Liver (tissue), 9 donors: ENCODE data around the gene ZNF770. TPM values are rescaled to one million over a fixed set of nuclear protein-coding genes. Genes with fewer than 3 reads are reported as not detected.

ENCODE experiments used
- DNase-seq: peaks from one replicate; pipeline ENCODE4 v3.0.0-alpha.2; 2017; ENCODE audit warnings: low spot score
- H3K27ac ChIP-seq, 2 donors: one replicate each; pipeline ENCODE4 v1.7.0; 2013; ENCODE audit warnings: inconsistent platforms in 2 of 2, low read length in 2 of 2, control low read depth in 1 of 2, low read depth in 1 of 2, mild to moderate bottlenecking in 1 of 2
- H3K27me3 ChIP-seq, 4 donors: one replicate each; pipeline versions ENCODE4 v1.6.1 to v1.7.0; 2013; ENCODE audit warnings: low read length in 3 of 4, inconsistent platforms in 1 of 4, mild to moderate bottlenecking in 1 of 4, moderate library complexity in 1 of 4; ENCODE audit not compliant: control insufficient read depth in 4 of 4, insufficient read depth in 4 of 4
- H3K36me3 ChIP-seq, 4 donors: one replicate each; pipeline versions ENCODE4 v1.6.1 to v1.7.0; 2013; ENCODE audit warnings: low read length in 3 of 4, mild to moderate bottlenecking in 3 of 4, low read depth in 1 of 4, moderate library complexity in 1 of 4; ENCODE audit not compliant: control insufficient read depth in 4 of 4, insufficient read depth in 3 of 4
- H3K4me1 ChIP-seq, 4 donors: one replicate each; pipeline versions ENCODE4 v1.6.1 to v1.7.0; 2013; ENCODE audit warnings: low read length in 3 of 4, mild to moderate bottlenecking in 3 of 4, moderate library complexity in 1 of 4; ENCODE audit not compliant: control insufficient read depth in 4 of 4, insufficient read depth in 4 of 4
- H3K4me3 ChIP-seq, 3 donors: one replicate each; pipeline versions ENCODE4 v1.6.1 to v1.7.0; 2013; ENCODE audit warnings: low read length in 3 of 3, control low read depth in 1 of 3, low read depth in 1 of 3, mild to moderate bottlenecking in 1 of 3
- H3K9ac ChIP-seq, 2 donors: one replicate each; pipeline ENCODE4 v1.7.0; 2013; ENCODE audit warnings: low read length in 2 of 2, mild to moderate bottlenecking in 2 of 2, moderate library complexity in 2 of 2, control low read depth in 1 of 2, low read depth in 1 of 2
- H3K9me3 ChIP-seq, 4 donors: one replicate each; pipeline versions ENCODE4 v1.6.1 to v1.7.0; 2013; ENCODE audit warnings: low read length in 3 of 4; ENCODE audit not compliant: control insufficient read depth in 4 of 4
- ATF3 ChIP-seq: IDR thresholded peaks from 2 replicates; pipeline ENCODE4 v1.6.1; 2016; ENCODE audit warnings: antibody characterized with exemption
- FOXA1 ChIP-seq: IDR thresholded peaks from 2 replicates; pipeline ENCODE4 v1.6.1; 2016; ENCODE audit warnings: antibody characterized with exemption
- FOXA2 ChIP-seq: IDR thresholded peaks from 2 replicates; pipeline ENCODE4 v1.6.1; 2016; ENCODE audit warnings: antibody characterized with exemption
- JUND ChIP-seq, 2 donors: IDR thresholded peaks; 2 replicates each; pipeline ENCODE4 v1.6.1; 2016; ENCODE audit warnings: antibody characterized with exemption in 2 of 2
- MAX ChIP-seq: IDR thresholded peaks from 2 replicates; pipeline ENCODE4 v1.6.1; 2016; ENCODE audit warnings: antibody characterized with exemption
- RAD21 ChIP-seq, 2 donors: IDR thresholded peaks; 2 replicates each; pipeline ENCODE4 v1.6.1; 2016; ENCODE audit warnings: antibody characterized with exemption in 2 of 2, mild to moderate bottlenecking in 2 of 2
- REST ChIP-seq: IDR thresholded peaks from 2 replicates; pipeline ENCODE4 v1.6.1; 2016; ENCODE audit warnings: antibody characterized with exemption, mild to moderate bottlenecking
- RXRA ChIP-seq, 2 donors: IDR thresholded peaks; 2 replicates each; pipeline ENCODE4 v1.6.1; 2017 to 2018; ENCODE audit warnings: antibody characterized with exemption in 2 of 2, mild to moderate bottlenecking in 1 of 2
- SP1 ChIP-seq: IDR thresholded peaks from 2 replicates; pipeline ENCODE4 v1.6.1; 2018; ENCODE audit warnings: antibody characterized with exemption, mild to moderate bottlenecking
- YY1 ChIP-seq: IDR thresholded peaks from 2 replicates; pipeline ENCODE4 v1.6.1; 2016; ENCODE audit warnings: antibody characterized with exemption, mild to moderate bottlenecking
- WGBS: extraction: QIAGEN DNeasy Blood & Tissue Kit; methylation state at CpG from one replicate; pipeline ENCODE4 v1.1.7; 2013; 5-methylcytosine and 5-hydroxymethylcytosine counted together
- polyA plus RNA-seq, 2 donors: library from polyadenylated mRNA; stranded (reverse) in 1 of 2; unstranded in 1 of 2; fragments of 200-250 nt in 1 of 2; fragments of >200 nt in 1 of 2; fragmentation: Nextera tagmentation in 1 of 2; extraction: Ambion mirVana in 1 of 2; gene quantifications; one replicate each; pipeline versions ENCODE4 v1.2.1 to v1.2.3, GENCODE V29; 2013 to 2015
- total RNA-seq, 2 donors: library from RNA; depleted of rRNA; stranded (reverse); fragments of >200 nt; gene quantifications; one replicate each; pipeline ENCODE4 v1.2.3, GENCODE V29; 2014
- donor health status: healthy.
- donor health status: healthy.
- donor health status: healthy.
- donor health status: healthy.
- donor health status: healthy.

Gene ZNF770
- total and polyA plus RNA-seq, 4 donors: 9.3 to 74.4 (median 28.5) TPM

GRCh38 chr15:35028235-35028984 lies 40.3 kb upstream of the ZNF770 start:
- Histone ChIP-seq H3K36me3 (no peaks in the 10 kb centered on the region), H3K4me1 (no peaks in the 10 kb centered on the region), H3K9ac (no peak overlapping the region), H3K4me3 (no peak overlapping the region), H3K27ac (no peak overlapping the region), H3K27me3 (no peaks in the 10 kb centered on the region), H3K9me3 (no peaks in the 10 kb centered on the region)
- no peak for DNase-seq
- TF ChIP-seq ATF3: no peak
- TF ChIP-seq RXRA (IDR thresholded peaks at IDR 0.05): no peak
- no peak for TF ChIP-seq YY1
- no peak for TF ChIP-seq FOXA1
- no peak for TF ChIP-seq JUND (IDR thresholded peaks at IDR 0.05)
- no peak for TF ChIP-seq SP1
- TF ChIP-seq MAX: no peak
- no peak for TF ChIP-seq REST
- 91% methylated on average over 6 of the region's 6 CpGs for WGBS

- no peak for DNase-seq
- TF ChIP-seq YY1 (no peak), FOXA1 (no peak), RAD21 (IDR thresholded peaks at IDR 0.05) (no peak), RXRA (IDR thresholded peaks at IDR 0.05) (no peak), FOXA2 (no peak), SP1 (no peak), REST (no peak)
- 86% methylated on average over 3 of the region's 3 CpGs for whole genome bisulfite sequencing
- no peaks in the 10 kb centered on the region for H3K27me3 ChIP-seq
- no peak overlapping the region for H3K27ac ChIP-seq
- no peak overlapping the region for H3K4me3 ChIP-seq
- no peak overlapping the region for H3K9ac ChIP-seq
- H3K4me1 ChIP-seq: no peaks in the 10 kb centered on the region
- no peaks in the 10 kb centered on the region for H3K36me3 ChIP-seq
- H3K9me3 ChIP-seq: no peaks in the 10 kb centered on the region
Observed at GRCh38 chr15:35023804-35024203, 35.7 kb upstream of the ZNF770 start.
